ENCODE data around the gene ATAD5. TPM values are rescaled to one million over a fixed set of nuclear protein-coding genes. Genes with fewer than 3 reads are reported as not detected.
"Not testable (repeated sequence)": the region's sequence is repeated elsewhere in the genome, so short reads cannot be mapped to it uniquely, and the experiment has no call there.

Gene ATAD5, protein sequence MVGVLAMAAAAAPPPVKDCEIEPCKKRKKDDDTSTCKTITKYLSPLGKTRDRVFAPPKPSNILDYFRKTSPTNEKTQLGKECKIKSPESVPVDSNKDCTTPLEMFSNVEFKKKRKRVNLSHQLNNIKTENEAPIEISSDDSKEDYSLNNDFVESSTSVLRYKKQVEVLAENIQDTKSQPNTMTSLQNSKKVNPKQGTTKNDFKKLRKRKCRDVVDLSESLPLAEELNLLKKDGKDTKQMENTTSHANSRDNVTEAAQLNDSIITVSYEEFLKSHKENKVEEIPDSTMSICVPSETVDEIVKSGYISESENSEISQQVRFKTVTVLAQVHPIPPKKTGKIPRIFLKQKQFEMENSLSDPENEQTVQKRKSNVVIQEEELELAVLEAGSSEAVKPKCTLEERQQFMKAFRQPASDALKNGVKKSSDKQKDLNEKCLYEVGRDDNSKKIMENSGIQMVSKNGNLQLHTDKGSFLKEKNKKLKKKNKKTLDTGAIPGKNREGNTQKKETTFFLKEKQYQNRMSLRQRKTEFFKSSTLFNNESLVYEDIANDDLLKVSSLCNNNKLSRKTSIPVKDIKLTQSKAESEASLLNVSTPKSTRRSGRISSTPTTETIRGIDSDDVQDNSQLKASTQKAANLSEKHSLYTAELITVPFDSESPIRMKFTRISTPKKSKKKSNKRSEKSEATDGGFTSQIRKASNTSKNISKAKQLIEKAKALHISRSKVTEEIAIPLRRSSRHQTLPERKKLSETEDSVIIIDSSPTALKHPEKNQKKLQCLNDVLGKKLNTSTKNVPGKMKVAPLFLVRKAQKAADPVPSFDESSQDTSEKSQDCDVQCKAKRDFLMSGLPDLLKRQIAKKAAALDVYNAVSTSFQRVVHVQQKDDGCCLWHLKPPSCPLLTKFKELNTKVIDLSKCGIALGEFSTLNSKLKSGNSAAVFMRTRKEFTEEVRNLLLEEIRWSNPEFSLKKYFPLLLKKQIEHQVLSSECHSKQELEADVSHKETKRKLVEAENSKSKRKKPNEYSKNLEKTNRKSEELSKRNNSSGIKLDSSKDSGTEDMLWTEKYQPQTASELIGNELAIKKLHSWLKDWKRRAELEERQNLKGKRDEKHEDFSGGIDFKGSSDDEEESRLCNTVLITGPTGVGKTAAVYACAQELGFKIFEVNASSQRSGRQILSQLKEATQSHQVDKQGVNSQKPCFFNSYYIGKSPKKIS (N-terminal part only)
- total RNA-seq = 5.1 TPM

DNA sequence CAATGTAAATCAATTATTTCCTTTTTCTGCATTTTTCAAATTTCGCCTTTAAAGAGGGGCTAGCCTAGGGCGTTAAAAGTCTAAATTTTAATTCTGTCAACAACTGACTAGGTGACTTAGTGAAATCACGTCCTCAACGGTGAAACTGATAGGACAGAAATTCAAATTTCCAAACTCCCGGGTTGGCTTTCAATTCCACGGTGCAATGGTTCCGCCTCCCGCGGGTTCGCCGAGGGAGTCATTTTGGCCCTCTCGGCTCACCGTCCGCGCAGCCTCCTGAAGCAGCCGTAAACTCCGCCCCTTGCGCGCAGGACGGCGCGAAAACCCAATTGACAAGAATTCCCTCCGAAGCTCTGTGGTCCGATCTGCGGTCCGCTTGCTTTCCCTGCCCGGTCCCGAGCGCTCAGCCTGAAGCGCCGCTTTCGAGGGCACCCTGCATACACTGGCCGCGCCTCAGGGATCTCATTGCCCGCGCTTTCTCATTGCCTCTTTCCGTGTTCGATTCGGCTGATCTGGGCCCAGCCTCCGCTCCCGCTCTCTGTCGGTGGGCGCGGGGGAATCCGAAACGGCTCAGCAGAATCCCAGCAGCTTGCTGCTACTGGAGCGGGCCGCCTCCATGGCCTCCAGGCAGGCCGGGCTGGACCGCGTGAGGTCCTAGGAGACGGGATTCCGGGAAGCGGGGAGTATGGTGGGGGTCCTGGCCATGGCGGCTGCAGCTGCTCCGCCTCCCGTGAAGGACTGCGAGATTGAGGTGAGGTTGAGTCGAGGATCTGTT is at the start of gene ATAD5:
TSS of gene ATAD5 (plus strand) at position 304 of the 775 bp plus-strand sequence. CDS start at position 686, 382 bp downstream.
- DNase-seq = peak; percentile 84

DNA sequence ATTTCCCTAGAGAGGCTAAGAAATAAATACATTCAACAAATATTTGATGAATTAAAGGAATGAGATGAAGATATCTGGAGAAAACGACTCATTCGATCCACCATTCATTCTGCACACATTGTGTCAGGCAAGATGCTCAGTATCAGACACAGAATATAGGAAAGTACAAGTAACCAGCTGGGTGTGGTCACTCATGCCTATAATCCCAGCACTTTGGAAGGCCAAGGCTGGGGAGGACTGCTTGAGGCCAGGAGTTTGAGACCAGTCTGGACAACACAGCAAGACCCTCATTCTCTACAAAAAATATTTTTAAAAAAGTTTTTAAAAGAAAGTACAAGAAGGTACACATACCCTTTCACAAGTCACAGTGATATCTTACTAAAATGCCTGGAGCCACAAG is 49.6 kb upstream of the ATAD5 start:
- no peak for DNase-seq

DNA sequence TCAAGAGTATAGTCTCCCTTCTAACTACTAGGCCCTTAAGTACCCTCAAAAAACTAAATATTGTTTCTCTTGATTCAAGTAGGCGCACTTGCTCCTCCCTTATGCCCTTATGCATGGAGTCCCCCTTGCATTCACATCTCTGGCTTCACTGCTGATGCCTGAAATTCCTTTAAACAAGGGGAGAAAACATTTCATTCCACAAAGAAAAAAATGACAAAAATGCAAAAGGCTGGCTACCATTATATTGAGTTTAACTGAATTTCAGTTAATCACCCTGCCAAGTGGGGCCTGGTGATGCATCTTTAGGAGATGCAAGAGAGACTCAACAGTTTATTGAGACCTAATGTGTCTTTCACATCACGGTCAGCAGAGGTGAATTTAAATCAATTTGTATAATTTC is 42.8 kb upstream of the ATAD5 start:
- DNase-seq = no peak

DNA sequence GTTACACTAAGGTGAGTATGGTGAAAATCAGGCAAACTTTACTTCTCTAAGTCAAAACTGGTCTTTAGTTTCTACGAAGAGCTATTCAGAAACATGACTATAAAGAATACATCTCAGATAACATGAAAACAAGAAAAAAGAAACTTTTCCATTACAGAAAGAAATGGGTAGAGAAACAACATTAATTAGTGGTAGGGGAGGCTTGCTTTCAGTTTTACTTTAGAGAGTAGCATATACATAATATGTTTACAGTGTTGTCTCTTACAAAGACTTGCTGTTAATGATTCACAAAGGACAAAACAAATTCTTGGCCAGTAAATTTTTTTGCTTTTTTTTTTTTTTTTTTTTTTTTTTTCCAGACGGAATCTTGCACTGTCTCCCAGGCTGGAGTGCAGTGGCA is 41.5 kb upstream of the ATAD5 start:
- no peak for DNase-seq

DNA sequence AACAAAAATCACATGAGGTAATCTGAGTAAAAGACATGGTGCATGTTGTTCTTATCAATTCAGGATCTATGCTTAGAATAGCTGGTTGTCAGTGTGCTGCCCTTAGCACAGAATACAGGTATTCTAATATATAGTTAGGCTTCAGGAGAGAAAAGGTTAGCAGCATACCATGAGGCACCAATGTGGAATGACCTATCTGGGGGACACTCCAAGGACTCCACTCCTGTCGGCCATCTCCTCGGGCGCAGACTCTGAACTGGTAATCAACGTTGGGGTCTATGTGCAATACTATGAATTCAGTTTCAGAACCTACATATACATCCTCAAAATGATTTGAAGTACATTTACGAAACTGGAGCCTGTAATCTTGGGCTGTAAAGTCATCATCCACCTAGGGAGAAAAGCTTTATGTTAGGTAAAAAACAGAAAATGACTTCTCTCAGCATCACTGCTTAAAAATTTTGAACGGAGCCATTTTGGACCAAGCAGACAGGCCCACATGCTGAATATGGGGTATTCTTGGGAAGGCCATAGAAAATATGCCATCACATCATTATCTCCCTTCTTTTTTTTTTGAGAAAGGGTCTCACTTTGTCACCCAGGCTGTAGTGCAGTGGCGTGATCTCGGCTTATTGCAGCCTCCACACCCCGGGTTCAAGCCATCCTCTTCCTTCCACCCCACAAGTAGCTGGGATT is 38.3 kb upstream of the ATAD5 start:
- DNase-seq = no peak

DNA sequence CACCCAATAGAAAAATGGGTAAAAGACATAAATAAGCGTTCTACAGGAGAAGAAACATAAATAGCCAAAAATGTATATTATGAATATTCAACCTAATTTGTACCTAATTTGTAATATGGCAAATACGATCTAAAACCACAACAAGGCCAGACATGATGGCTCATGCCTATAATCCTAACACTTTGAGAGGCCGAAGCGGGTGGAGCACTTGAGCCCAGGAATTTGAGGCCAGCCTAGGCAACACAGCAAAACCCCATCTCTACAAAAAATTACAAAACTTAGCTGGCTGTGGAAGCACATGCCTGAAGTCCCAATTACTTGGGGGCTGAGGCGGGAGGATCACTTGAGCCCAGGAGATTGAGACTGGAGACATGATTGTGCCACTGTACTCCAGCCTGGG is 37.4 kb upstream of the ATAD5 start:
- DNase-seq = no peak

DNA sequence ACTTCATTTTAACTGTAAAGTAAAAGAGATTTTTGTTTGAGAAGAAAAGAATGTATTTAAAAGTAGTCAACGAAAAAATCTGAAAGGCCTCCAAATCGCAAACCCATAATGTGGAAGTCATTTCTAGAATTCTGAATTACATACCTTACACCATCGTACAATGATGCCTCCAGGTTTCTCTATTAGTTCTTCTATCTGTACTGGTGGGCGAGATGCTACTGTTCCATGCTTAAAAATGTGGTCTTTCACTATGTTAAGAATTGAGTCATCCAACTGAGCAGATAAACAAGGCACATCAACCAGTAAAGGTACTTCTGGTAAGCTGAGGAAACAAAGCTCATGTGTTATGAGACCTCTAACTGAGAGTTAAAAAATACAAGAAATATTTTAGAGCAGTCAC is 35.8 kb upstream of the ATAD5 start:
- no peak for DNase-seq

DNA sequence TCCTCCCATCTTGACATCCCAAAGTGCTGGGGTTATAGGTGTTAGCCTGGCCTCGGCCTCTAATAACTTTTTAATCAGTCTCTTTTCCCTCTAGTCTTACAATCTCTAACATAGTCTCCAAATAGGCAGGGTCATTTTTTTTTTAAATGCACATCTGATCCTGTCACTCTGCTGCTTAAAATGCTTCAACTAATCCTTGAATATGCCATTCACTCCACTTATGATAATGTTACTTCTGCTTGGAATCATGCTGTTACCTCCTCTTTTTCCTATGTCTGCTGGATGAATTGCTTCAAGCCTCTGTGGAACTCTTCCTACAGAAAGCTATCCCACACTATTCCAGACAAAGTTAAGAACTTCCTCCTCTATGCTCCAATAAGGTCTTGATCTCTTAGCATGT is 30.1 kb upstream of the ATAD5 start:
- DNase-seq = no peak

DNA sequence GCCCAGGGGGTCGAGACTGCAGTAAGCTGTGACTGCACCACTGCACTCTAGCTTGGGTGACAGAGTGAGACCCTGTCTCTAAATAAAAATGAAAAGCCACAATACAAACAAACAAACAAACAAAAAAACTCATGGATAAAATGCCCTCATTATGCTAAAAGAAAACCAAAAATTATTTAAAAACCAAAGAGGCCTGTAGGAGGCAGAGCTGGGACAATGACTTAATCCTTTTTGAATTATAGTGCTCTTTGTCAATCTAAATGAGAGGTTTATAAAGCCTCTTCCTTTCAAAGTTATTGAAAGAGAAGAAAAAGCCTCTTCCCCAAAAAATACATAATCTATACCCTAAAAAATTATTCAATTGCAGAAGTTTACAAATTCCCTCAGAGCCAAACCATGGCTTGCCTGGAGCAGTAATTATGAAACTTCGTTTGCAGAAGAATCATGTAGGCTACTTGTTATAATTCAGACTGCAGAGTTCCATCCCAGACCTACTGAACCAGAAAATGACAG is 25.8 kb upstream of the ATAD5 start:
- DNase-seq = no peak

DNA sequence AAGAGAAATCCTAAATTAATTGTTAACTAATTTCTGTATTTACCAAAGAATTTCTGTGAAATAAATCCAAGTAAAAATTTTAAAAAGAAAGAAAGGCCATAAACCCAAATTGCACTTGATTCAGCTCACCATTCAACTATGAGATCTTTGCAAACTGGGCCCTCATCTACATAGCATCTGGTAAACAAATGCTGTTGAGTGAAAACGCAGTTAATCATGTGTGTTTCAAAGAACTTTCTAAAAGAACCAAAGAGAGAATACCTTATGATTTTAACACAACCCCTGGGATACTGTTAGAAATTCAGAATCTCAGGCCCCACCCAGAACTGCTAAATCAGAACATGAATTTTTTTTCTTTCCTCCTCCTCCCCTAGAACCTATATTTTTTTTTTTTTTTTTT is 23.9 kb upstream of the ATAD5 start:
- DNase-seq = no peak

DNA sequence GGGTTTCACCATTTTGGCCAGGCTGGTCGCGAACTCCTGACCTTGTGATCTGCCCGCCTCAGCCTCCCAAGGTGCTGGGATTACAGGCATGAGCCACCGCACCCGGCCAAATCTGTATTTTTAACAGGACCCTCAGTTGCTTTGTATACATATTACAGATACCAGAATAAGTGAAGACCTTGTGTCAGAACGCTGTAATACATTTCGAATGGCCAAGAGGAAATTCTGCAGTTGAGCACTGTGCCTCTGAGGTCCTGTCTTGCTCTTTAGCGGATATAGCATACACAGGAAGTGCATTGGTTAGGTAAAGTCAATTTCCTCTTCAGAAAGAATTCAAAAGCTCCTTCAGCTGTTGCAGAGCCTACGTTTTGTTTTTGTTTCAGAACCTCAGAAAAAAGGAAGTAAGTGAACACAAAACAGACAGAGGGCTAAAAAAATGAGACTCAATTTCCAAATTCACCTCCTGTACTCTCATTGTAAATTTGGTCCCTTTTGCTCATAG is 22.9 kb upstream of the ATAD5 start:
- no peak for DNase-seq

DNA sequence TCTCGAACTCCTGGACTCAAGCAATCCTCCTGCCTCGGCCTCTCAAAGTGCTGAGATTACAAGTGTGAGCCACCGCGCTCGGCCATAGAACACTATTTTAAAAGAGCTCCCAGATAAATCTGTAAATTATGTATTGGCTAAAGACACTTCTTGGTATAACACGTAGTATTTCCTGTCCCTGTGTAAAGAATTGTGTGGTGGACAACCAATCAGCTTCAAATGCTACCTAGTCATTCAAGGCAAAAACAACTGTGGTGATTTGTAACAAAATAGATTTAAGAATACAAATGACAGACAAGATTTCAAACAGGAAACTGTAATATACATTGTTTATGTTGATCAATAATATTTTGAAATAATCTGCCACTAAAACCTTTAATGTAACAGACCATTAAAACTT is 21.9 kb upstream of the ATAD5 start:
- no peak for DNase-seq

DNA sequence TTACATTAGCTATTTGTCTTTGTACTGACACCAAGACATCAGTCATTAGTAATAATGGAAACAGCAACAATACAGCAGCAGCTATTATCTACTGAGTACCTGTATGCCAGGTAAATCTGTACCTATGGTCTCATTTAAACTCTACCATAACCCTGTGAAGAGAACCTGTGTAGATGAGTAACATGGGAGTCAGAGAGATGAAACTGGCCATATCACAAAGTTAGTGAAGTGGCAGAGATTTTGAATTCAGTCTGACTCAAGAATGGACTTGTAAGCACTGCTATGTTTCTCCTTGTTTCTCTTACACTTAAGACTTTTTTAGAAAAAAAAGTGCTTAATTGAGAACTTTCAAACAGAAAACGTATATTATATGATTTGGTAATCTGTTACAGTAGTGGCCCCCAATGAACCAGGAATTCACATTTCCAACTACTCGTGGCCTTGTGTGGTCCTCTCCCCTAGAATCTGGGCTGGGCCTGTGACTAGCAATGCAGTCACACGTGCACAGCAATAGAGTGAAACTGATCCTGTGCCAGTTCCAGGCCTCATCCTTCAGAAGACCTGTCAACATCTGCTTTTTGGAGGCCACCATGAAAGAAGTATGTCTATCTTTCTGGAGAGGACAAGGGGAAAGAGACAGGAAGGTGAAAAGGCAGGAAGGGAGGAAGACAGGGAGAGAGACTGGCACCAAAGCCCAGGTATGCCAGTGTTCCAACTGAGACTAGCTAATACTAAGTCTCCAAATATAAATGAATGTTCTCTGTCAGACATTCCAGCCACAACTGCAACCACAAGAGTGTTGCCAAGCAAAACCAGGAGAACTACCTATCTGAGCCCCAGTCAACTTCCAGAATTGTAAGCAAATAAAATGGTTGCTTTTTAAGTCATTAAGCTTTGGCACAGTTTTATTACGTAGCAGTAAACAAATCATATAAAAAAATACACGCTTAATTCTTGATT is 19.3 kb upstream of the ATAD5 start:
- no peak for DNase-seq

DNA sequence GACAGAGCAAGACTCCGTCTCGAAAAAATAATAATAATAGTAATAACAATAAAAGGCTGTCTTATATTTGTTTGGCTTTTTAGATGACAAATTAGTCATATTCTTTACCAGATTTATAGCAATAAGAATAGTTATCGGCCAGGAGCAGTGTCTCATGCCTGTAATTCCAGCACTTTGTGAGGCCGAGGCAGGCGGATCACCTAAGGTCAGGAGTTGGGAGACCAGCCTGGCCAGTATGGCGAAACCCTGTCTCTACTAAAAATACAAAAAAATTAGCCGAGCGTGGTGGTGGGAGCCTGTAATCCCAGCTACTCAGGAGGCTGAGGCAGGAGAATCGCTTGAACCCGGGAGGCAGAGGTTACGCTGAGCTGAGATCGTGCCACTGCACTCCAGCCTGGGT is 17.5 kb upstream of the ATAD5 start:
- DNase-seq = not testable (repeated sequence)

DNA sequence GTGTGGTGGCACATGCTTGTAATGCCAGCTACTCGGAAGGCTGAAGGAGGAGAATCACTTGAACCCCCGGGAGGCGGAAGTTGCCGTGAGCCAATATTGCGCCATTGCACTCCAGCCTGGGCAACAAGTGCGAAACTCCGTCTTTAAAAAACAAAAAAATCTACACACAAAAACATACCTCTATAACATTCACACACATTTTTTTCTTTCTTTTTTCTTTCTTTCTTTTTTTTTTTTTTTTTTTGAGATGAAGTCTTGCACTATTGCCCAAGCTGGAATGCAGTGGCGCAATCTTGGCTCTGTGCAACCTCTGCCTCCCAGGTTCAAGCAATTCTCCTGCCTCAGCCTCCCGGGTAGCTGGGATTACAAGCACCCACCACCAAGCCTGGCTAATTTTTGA is 16.9 kb upstream of the ATAD5 start:
- not testable (repeated sequence) for DNase-seq

DNA sequence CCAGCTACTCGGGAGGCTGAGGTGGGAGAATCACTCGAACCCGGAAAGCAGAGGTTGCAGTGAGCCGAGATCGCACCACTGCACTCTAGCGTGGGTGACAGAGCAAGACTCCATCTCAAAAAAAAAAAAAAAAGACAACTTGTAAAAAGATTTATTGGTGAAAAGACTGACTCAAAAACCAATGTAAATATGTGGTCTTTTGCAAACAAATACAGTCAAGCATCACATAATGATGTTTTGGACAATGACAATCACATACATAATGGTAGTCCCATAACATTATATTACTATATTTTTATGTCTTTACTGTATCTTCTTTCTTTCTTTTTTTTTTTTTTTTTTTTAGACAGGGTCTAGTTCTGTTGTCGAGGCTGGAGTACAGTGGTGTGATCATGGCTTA is 15.6 kb upstream of the ATAD5 start:
- no peak for DNase-seq

DNA sequence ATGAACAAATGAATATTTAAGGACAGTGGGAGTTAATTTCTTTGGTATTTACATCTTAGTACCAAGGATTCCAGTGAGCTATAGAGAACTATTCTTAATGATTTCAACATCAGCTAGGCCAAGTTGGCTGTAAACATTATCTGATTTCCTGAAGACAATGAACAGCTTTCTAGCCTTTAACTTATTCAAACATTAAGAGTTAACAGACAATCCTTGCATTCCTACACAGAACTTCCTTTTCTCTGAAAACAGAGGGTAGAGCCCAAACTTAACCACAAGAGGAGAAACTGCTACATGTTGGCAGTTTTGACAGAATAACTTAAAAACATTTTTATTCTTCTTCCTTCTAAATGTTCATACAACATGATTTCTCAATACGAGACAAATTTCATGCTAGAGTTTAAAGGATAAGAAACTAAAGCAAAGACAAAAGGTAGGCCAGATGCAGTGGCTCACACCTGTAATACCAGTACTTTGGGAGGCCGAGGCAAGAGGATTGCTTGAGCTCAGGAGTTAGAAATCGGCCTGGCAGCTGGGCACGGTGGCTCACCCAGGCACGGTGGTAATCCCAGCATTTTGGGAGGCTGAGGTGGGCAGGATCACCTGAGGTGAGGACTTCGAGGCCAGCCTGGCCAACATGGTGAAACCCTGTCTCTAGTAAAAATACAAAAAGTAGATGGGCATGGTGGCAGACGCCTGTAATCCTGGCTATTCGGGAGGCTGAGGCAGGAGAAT is 11.6 kb upstream of the ATAD5 start:
- DNase-seq = no peak

DNA sequence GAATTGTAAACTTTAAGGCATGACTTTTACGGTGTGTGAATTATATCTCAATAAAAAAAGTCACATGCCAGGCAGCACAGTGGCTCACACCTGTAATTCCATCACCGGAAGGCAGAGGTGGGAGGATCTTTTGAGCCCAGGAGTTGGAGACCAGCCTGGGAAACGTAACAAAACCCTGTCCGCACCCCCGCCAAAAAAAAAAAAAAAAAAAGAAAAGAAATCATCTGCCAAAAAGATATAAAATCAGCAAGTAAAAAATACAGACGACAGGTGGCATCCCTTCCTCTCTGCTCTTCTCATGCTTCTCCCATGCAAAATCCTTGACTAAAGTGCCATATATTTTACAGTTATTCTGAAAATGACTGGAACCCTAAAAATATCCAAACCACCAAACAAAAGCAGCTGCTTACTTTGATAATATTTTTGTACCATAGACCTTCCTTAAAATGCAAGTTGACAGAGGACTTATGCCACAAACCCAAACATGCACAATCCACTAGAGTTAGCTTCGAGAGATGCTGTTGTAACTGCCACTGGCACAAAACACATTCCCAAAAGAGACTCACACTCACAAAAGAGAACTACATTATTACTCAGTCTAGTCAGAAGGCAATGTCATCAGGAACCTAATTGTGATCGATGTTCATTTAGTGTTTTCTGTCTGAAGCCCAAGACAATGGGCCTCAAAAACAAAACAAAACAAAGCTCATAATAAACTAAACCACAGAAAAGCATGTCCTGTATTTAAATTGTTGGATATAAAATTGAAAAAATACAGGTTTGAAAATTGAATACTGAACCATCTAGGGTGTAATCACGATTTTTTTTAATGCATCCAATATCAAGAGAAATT is 9.7 kb upstream of the ATAD5 start:
- no peak for DNase-seq

Data from skin of body (tissue), 2 donors.